ENCODE results near the gene BCAS1.

GRCh38 chr20:54085910-54086309 lies 15.5 kb upstream of the BCAS1 start:
- no peak for TF ChIP-seq POLR2A (IDR thresholded peaks at IDR 0.05)
- no peak for TF ChIP-seq CTCF (IDR thresholded peaks at IDR 0.05)

All from body of pancreas (tissue), 4 donors.